ENCODE results near the gene ROBO1.

GRCh38 chr3:78698431-78698830, 1069.4 kb downstream of the ROBO1 start:
- TF ChIP-seq CTCF (IDR thresholded peaks at IDR 0.05; ENCODE audit: insufficient read depth, low read depth, low read length) (no peak), EZH2 (IDR thresholded peaks at IDR 0.05; ENCODE audit: insufficient read depth, low read length) (no peak)
